WERI-Rb-1 (cell line): ENCODE results near the gene NSD2.

Experiments used
- DNase-seq: peaks from one replicate; pipeline ENCODE4 v3.0.0-alpha.2; 2020
- H3K27ac ChIP-seq: fragments of 250-450 bp; sonication (Bioruptor Pico); 2 replicates; pipeline ENCODE4 v1.5.1; 2020; ENCODE audit warnings: mild to moderate bottlenecking, moderate library complexity
- H3K27me3 ChIP-seq: fragments of 250-450 bp; sonication (Bioruptor Pico); 2 replicates; pipeline ENCODE4 v1.5.1; 2021; ENCODE audit warnings: mild to moderate bottlenecking, low read depth, moderate library complexity; ENCODE audit not compliant: insufficient read depth, severe bottlenecking
- H3K36me3 ChIP-seq: fragments of 250-450 bp; sonication (Bioruptor Pico); 2 replicates; pipeline ENCODE4 v1.5.1; 2020; ENCODE audit warnings: mild to moderate bottlenecking, moderate library complexity
- H3K4me3 ChIP-seq: 2 replicates; pipeline ENCODE4 v1.5.1; 2011; ENCODE audit warnings: low read depth, mild to moderate bottlenecking, control low read depth, low read length
- H3K9me3 ChIP-seq: fragments of 250-450 bp; sonication (Bioruptor Pico); 2 replicates; pipeline ENCODE4 v1.5.1; 2021; ENCODE audit warnings: mild to moderate bottlenecking, moderate library complexity; ENCODE audit not compliant: severe bottlenecking
- TF ChIP-seq, protein P1 (sequence below): IDR thresholded peaks from 2 replicates; pipeline ENCODE4 v1.5.1; 2011; ENCODE audit warnings: low read depth, mild to moderate bottlenecking, control low read depth, inconsistent platforms, low read length

Gene NSD2

DNA sequence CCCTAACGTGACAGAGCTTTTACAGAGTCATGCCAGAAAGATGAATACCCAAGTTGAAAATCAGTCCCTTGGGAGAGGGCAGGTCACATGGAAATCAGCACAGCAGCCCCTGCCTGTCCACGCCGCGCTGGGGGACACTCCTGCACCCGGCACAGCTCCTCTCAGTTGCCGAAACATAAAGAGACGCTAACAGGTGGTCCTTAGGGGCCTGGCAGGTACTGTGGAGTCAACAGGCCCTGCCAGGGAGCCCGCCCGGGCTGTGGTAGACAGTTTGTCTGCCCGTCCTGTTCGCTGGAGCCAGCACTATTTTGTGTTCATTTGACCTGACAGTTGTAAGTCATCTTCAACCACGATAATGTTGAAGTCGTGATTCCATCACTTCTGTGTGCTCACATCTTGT is 107.0 kb downstream of the NSD2 start:
- H3K36me3 ChIP-seq, result peaks cover 100% of the 10 kb centered on the region
- TF ChIP-seq, protein P1, sequence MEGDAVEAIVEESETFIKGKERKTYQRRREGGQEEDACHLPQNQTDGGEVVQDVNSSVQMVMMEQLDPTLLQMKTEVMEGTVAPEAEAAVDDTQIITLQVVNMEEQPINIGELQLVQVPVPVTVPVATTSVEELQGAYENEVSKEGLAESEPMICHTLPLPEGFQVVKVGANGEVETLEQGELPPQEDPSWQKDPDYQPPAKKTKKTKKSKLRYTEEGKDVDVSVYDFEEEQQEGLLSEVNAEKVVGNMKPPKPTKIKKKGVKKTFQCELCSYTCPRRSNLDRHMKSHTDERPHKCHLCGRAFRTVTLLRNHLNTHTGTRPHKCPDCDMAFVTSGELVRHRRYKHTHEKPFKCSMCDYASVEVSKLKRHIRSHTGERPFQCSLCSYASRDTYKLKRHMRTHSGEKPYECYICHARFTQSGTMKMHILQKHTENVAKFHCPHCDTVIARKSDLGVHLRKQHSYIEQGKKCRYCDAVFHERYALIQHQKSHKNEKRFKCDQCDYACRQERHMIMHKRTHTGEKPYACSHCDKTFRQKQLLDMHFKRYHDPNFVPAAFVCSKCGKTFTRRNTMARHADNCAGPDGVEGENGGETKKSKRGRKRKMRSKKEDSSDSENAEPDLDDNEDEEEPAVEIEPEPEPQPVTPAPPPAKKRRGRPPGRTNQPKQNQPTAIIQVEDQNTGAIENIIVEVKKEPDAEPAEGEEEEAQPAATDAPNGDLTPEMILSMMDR, result no peak
- no peaks in the 10 kb centered on the region for H3K9me3 ChIP-seq
- no peak overlapping the region for H3K27ac ChIP-seq
- no peaks in the 10 kb centered on the region for H3K27me3 ChIP-seq
- DNase-seq, result no peak
- no peak overlapping the region for H3K4me3 ChIP-seq

- H3K36me3 ChIP-seq, result peaks cover 100% of the 10 kb centered on the region
- DNase-seq, result no peak
- no peaks in the 10 kb centered on the region for H3K9me3 ChIP-seq
- no peak overlapping the region for H3K27ac ChIP-seq
- H3K27me3 ChIP-seq, result no peaks in the 10 kb centered on the region
- no peak overlapping the region for H3K4me3 ChIP-seq
- TF ChIP-seq, protein P1, result no peak
Observed at GRCh38 chr4:1978741-1979476, 107.7 kb downstream of the NSD2 start.

DNA sequence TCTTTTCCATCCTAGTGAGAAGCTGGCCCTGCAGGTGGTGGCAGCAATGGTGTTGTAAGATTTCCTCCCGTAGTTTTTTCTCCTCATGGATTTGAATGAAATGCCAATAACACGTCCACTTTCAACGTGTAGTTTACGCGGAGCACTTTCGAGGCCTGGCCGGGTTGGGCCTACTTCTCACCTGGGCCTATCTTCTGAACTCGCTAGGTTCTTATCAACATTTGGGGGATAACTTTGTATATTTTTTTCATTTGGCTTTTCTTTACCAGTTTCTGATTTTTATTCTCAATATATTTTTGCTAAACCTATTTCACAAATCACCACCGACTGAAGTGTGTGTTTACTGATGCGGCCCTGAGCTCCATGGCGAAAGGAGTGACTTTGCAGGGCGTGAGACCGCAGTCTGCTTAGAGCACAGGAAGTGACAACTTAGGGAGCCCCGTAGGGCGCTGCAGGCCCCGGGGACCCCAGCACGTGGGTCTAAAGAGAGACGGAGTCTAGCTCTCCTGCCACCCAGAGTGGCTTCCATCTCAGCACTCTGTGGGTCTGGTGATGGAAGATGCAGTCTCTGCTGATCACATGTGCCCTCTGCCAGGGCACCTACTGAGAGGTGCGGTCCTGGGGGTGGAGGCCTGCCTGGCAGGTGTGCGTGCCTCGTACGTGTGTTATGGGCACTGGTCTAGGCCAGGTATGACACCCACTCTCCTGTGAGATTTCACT is 108.4 kb downstream of the NSD2 start:
- H3K4me3 ChIP-seq, result no peak overlapping the region
- DNase-seq, result no peak
- H3K27ac ChIP-seq, result no peak overlapping the region
- H3K27me3 ChIP-seq, result no peaks in the 10 kb centered on the region
- TF ChIP-seq, protein P1, result no peak
- H3K36me3 ChIP-seq, result peaks cover 100% of the 10 kb centered on the region
- no peaks in the 10 kb centered on the region for H3K9me3 ChIP-seq

GRCh38 chr4:1980561-1981041 is 109.4 kb downstream of the NSD2 start:
- no peak for DNase-seq
- Histone ChIP-seq H3K36me3 (peaks cover 100% of the 10 kb centered on the region), H3K27me3 (no peaks in the 10 kb centered on the region), H3K9me3 (no peaks in the 10 kb centered on the region), H3K4me3 (no peak overlapping the region), H3K27ac (no peak overlapping the region)
- TF ChIP-seq, protein P1, result no peak

- H3K27ac ChIP-seq, result no peak overlapping the region
- TF ChIP-seq, protein P1, result no peak
- H3K9me3 ChIP-seq, result no peaks in the 10 kb centered on the region
- H3K27me3 ChIP-seq, result no peaks in the 10 kb centered on the region
- peak; percentile 52 for DNase-seq
- no peak overlapping the region for H3K4me3 ChIP-seq
- peaks cover 100% of the 10 kb centered on the region for H3K36me3 ChIP-seq
Observed at GRCh38 chr4:1981251-1982058, 110.3 kb downstream of the NSD2 start.
